ENCODE measurements around the gene CAMTA1. TPM values are rescaled to one million over a fixed set of nuclear protein-coding genes. Genes with fewer than 3 reads are reported as not detected.

The CAMTA1 gene
- total and polyA plus RNA-seq, 4 donors = 48.1 to 140 (median 52.3) TPM

DNA sequence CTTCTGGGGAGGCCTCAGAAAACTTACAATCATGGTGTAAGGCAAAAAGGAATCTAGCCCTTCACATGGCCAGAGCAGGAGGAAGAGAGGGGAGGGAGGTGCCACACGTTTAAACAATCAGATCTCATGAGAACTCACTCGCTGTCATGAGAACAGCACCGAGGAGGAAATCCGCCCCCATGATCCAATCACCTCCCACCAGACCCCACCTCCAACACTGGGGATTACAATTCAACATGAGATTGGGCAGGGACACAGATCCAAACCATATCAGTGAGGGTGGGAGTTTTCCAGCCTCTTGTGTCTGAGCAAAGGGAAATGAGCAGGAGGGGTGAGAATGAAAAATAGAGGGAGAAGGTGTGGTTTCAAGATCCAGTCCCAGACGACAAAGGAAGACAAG lies 503.7 kb downstream of the CAMTA1 start:
- ATAC-seq (ENCODE audit: insufficient read depth, low FRiP score) = no peak
- H3K9ac ChIP-seq (ENCODE audit: insufficient read depth in 1 of 2, low read length in 2 of 2) = no peak overlapping the region
- no peaks in the 10 kb centered on the region for H3K27me3 ChIP-seq (ENCODE audit: control insufficient read depth in 3 of 3, insufficient read depth in 3 of 3, low read length in 2 of 3)
- WGBS, 2 donors = 48% methylated on average over 5 of the region's 5 CpGs
- peaks cover 0 to 1% (median 0%) of the 10 kb centered on the region in 4 donors for H3K9me3 ChIP-seq (ENCODE audit: control insufficient read depth in 4 of 4, insufficient read depth in 3 of 4, low read length in 3 of 4)
- peaks cover 0 to 8% (median 0%) of the 10 kb centered on the region in 5 donors for H3K4me1 ChIP-seq (ENCODE audit: control insufficient read depth in 5 of 5, insufficient read depth in 5 of 5, low read length in 5 of 5)
- DNase-seq = no peak
- no peaks in the 10 kb centered on the region for H3K36me3 ChIP-seq (ENCODE audit: control insufficient read depth in 4 of 4, insufficient read depth in 4 of 4, low read length in 4 of 4)
- TF ChIP-seq, protein P1, sequence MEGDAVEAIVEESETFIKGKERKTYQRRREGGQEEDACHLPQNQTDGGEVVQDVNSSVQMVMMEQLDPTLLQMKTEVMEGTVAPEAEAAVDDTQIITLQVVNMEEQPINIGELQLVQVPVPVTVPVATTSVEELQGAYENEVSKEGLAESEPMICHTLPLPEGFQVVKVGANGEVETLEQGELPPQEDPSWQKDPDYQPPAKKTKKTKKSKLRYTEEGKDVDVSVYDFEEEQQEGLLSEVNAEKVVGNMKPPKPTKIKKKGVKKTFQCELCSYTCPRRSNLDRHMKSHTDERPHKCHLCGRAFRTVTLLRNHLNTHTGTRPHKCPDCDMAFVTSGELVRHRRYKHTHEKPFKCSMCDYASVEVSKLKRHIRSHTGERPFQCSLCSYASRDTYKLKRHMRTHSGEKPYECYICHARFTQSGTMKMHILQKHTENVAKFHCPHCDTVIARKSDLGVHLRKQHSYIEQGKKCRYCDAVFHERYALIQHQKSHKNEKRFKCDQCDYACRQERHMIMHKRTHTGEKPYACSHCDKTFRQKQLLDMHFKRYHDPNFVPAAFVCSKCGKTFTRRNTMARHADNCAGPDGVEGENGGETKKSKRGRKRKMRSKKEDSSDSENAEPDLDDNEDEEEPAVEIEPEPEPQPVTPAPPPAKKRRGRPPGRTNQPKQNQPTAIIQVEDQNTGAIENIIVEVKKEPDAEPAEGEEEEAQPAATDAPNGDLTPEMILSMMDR (IDR thresholded peaks at IDR 0.05; ENCODE audit: control extremely low read depth, extremely low read depth) = no peak
- no peak overlapping the region for H3K27ac ChIP-seq (ENCODE audit: low read depth in 1 of 2, low read length in 1 of 2)
- H3K4me3 ChIP-seq = no peak overlapping the region

- no peaks in the 10 kb centered on the region for H3K36me3 ChIP-seq (ENCODE audit: control insufficient read depth in 4 of 4, insufficient read depth in 4 of 4, low read length in 4 of 4)
These were observed 504.4 kb downstream of the CAMTA1 start for GRCh38 chr1:7289694-7290093.

DNA sequence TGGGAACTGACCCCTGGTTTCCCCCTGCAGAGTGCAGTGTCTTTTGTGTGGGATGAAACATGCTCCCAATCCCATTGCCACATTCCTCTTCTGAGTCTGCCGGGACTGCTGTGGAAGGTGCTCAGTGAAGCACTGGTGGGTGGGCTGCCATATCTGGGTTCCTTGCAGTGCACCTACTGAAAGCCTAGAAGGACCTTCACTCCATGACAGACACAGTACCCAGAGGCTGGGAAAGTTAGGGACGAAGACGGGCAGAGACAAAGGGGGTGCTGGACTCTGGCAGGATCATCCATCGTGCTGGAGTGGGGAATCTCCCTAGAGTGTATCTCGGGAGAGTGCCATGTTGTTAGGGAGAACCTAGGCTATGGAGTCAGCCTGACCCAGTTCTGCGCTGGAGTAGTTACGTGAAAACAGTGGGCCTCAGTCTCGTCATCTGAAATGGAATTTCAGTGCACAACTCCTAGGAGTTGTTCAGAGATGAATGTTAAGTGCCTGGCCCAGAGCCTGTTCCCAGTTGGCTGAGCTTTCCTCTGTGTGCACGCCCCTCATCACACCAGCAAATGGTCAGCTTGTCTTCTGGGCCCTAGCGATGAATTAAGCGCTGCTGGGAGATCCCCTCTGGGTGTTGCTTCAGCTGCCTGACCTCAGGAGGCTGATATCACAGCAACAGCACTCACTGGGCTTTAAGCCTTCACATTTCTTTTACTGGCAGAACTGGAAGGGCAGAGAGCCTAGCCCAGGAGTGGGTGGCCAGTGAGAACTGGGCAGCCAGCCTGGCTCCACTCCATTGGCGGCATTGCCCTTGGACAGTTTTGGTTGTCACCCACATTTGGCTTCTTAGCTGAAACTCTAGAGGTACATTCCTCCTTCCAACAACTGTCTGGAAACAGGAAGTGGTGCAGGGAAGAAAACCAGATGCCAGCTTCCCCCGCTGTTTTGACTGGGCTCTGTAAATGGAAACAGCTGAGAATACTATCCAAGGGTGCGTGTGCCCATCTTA lies 506.0 kb downstream of the CAMTA1 start:
- peak; percentile 41 for ATAC-seq (ENCODE audit: insufficient read depth, low FRiP score)
- H3K4me3 ChIP-seq = no peak overlapping the region
- H3K9ac ChIP-seq (ENCODE audit: insufficient read depth in 1 of 2, low read length in 2 of 2) = no peak overlapping the region
- DNase-seq = peak; percentile 56 to 63 (median 63)
- TF ChIP-seq, protein P1 (IDR thresholded peaks at IDR 0.05; ENCODE audit: control extremely low read depth, extremely low read depth) = no peak
- H3K4me1 ChIP-seq (ENCODE audit: control insufficient read depth in 5 of 5, insufficient read depth in 5 of 5, low read length in 5 of 5) = peaks cover 0 to 8% (median 0%) of the 10 kb centered on the region in 5 donors
- peak overlapping the region in 1 of 2 donors; percentile 70 for H3K27ac ChIP-seq (ENCODE audit: low read depth in 1 of 2, low read length in 1 of 2)
- H3K27me3 ChIP-seq (ENCODE audit: control insufficient read depth in 3 of 3, insufficient read depth in 3 of 3, low read length in 2 of 3) = no peaks in the 10 kb centered on the region
- peaks cover 0 to 4% (median 1%) of the 10 kb centered on the region in 4 donors for H3K9me3 ChIP-seq (ENCODE audit: control insufficient read depth in 4 of 4, insufficient read depth in 3 of 4, low read length in 3 of 4)
- no peaks in the 10 kb centered on the region for H3K36me3 ChIP-seq (ENCODE audit: control insufficient read depth in 4 of 4, insufficient read depth in 4 of 4, low read length in 4 of 4)
- 67 to 78% methylated on average over 14 of the region's 14 CpGs for WGBS, 2 donors

More at GRCh38 chr1:7289694-7290093, 504.4 kb downstream of the CAMTA1 start:
- Histone ChIP-seq H3K27me3 (ENCODE audit: control insufficient read depth in 3 of 3, insufficient read depth in 3 of 3, low read length in 2 of 3) (no peaks in the 10 kb centered on the region), H3K9me3 (ENCODE audit: control insufficient read depth in 4 of 4, insufficient read depth in 3 of 4, low read length in 3 of 4) (no peaks in the 10 kb centered on the region), H3K4me1 (ENCODE audit: control insufficient read depth in 5 of 5, insufficient read depth in 5 of 5, low read length in 5 of 5) (peaks cover 0 to 8% (median 0%) of the 10 kb centered on the region in 5 donors), H3K4me3 (no peak overlapping the region), H3K27ac (ENCODE audit: low read depth in 1 of 2, low read length in 1 of 2) (no peak overlapping the region), H3K9ac (ENCODE audit: insufficient read depth in 1 of 2, low read length in 2 of 2) (no peak overlapping the region)
- no peak for ATAC-seq (ENCODE audit: insufficient read depth, low FRiP score)
- TF ChIP-seq, protein P1 (IDR thresholded peaks at IDR 0.05; ENCODE audit: control extremely low read depth, extremely low read depth) = no peak
- 86 to 87% methylated on average over 2 of the region's 2 CpGs for WGBS, 2 donors
- DNase-seq = no peak

All from lung (tissue), 12 donors.